HepG2 (cell line): ENCODE measurements around the gene AMBRA1. TPM values are rescaled to one million over a fixed set of nuclear protein-coding genes. Genes with fewer than 3 reads are reported as not detected.
A peak's percentile ranks its signal among the peaks of the same experiment; 100 is the strongest.

Experiments
- ARNTL ChIP-seq: sonication (generic); formaldehyde crosslinking; IDR thresholded peaks from 2 replicates; pipeline ENCODE4 v1.4.0; 2020; ENCODE audit warnings: mild to moderate bottlenecking, missing genetic modification reagents
- ESRRA ChIP-seq: sonication (generic); formaldehyde crosslinking; IDR thresholded peaks from 2 replicates; pipeline ENCODE4 v1.5.1; 2020; ENCODE audit warnings: mild to moderate bottlenecking, low read depth, missing genetic modification reagents
- FOXP1 ChIP-seq, 2 experiments: fragments of 450-650 bp in 1 of 2; IDR thresholded peaks; 2 replicates each; pipeline ENCODE4 v1.6.1; 2017 to 2018; ENCODE audit warnings: antibody characterized with exemption in 1 of 2
- GMEB1 ChIP-seq: sonication (generic); formaldehyde crosslinking; IDR thresholded peaks from 2 replicates; pipeline ENCODE4 v1.5.1; 2020; ENCODE audit warnings: missing genetic modification reagents, mild to moderate bottlenecking, borderline replicate concordance
- HDAC1 ChIP-seq: sonication (generic); formaldehyde crosslinking; IDR thresholded peaks from 2 replicates; pipeline ENCODE4 v1.5.1; 2020; ENCODE audit warnings: mild to moderate bottlenecking, missing genetic modification reagents
- HINFP ChIP-seq: sonication (generic); formaldehyde crosslinking; IDR thresholded peaks from 2 replicates; pipeline ENCODE4 v1.4.0; 2020; ENCODE audit warnings: low read depth, mild to moderate bottlenecking, missing genetic modification reagents
- ISL2 ChIP-seq: sonication (generic); formaldehyde crosslinking; IDR thresholded peaks from 2 replicates; pipeline ENCODE4 v1.5.0; 2020; ENCODE audit warnings: missing genetic modification reagents
- MATR3 ChIP-seq: sonication (generic); formaldehyde crosslinking; IDR thresholded peaks from 2 replicates; pipeline ENCODE4 v1.4.0; 2020; ENCODE audit warnings: missing genetic modification reagents
- MBD4 ChIP-seq: IDR thresholded peaks from 2 replicates; pipeline ENCODE4 v1.6.1; 2012; ENCODE audit warnings: low read length, inconsistent platforms, borderline replicate concordance
- MEIS2 ChIP-seq: sonication (generic); formaldehyde crosslinking; IDR thresholded peaks from 2 replicates; pipeline ENCODE4 v1.9.0; 2021; ENCODE audit warnings: mild to moderate bottlenecking, missing genetic modification reagents
- MZF1 ChIP-seq: sonication (generic); formaldehyde crosslinking; IDR thresholded peaks from 2 replicates; pipeline ENCODE4 v1.8.1; 2023; ENCODE audit warnings: mild to moderate bottlenecking, missing genetic modification reagents, borderline replicate concordance
- NFE2L1 ChIP-seq: sonication (generic); formaldehyde crosslinking; IDR thresholded peaks from 2 replicates; pipeline ENCODE4 v1.4.0; 2020; ENCODE audit warnings: missing genetic modification reagents, mild to moderate bottlenecking, borderline replicate concordance
- NR0B2 ChIP-seq: sonication (generic); formaldehyde crosslinking; IDR thresholded peaks from 2 replicates; pipeline ENCODE4 v1.4.0; 2020; ENCODE audit warnings: mild to moderate bottlenecking, missing genetic modification reagents
- POGZ ChIP-seq: sonication (generic); formaldehyde crosslinking; IDR thresholded peaks from 2 replicates; pipeline ENCODE4 v1.4.0; 2020; ENCODE audit warnings: mild to moderate bottlenecking, missing genetic modification reagents
- USF2 ChIP-seq, 2 experiments: sonication (generic) in 1 of 2; formaldehyde crosslinking in 1 of 2; IDR thresholded peaks; 2 replicates each; pipeline versions ENCODE4 v1.5.1 to v1.6.1; 2011 to 2020; ENCODE audit warnings: borderline replicate concordance in 1 of 2, low read depth in 1 of 2, low read length in 1 of 2, mild to moderate bottlenecking in 1 of 2, missing genetic modification reagents in 1 of 2, moderate library complexity in 1 of 2
- YEATS2 ChIP-seq: sonication (generic); formaldehyde crosslinking; IDR thresholded peaks from 2 replicates; pipeline ENCODE4 v1.4.0; 2020; ENCODE audit warnings: missing genetic modification reagents, borderline replicate concordance
- ZBTB37 ChIP-seq: sonication (generic); formaldehyde crosslinking; IDR thresholded peaks from 2 replicates; pipeline ENCODE4 v1.4.0; 2020; ENCODE audit warnings: mild to moderate bottlenecking, missing genetic modification reagents
- ZC3H4 ChIP-seq: sonication (generic); formaldehyde crosslinking; IDR thresholded peaks from 2 replicates; pipeline ENCODE4 v1.4.0; 2020; ENCODE audit warnings: missing genetic modification reagents, borderline replicate concordance
- ZNF616 ChIP-seq: sonication (generic); formaldehyde crosslinking; IDR thresholded peaks from 2 replicates; pipeline ENCODE4 v1.5.0; 2020; ENCODE audit warnings: low read depth, mild to moderate bottlenecking, missing genetic modification reagents
- polyA plus RNA-seq, 8 experiments: library from polyadenylated mRNA; depleted of rRNA in 3 of 8; stranded (reverse) in 7 of 8; unstranded in 1 of 8; fragments of >200 nt; fragmentation: Illumina TruSeq in 4 of 8; extraction: Trizol in 4 of 8; gene quantifications; 2 replicates each; pipeline versions ENCODE4 v1.2.1 to v1.2.3, GENCODE V29; 2011 to 2016; ENCODE audit warnings: low read depth in 4 of 8, missing spikeins in 1 of 8, mixed read lengths in 1 of 8; ENCODE audit not compliant: insufficient read depth in 1 of 8
- total RNA-seq, 5 experiments: library from RNA; depleted of rRNA; stranded (reverse); fragments of >200 nt; fragmentation: Illumina TruSeq; extraction: Trizol; gene quantifications; 2 replicates each; pipeline ENCODE4 v1.2.3, GENCODE V29; 2016; ENCODE audit warnings: low read depth in 1 of 5

The AMBRA1 gene
- total and polyA plus RNA-seq, 2 of the 13 experiments (the other 11 are each of a cell fraction or from before 2014, with no cell fraction given), result 15.7 to 26.0 TPM

GRCh38 chr11:46593550-46594373, at the start of gene AMBRA1 (continued):
- no peak for TF ChIP-seq ZBTB37
- TF ChIP-seq ISL2 (CRISPR knock-in tag), result no peak; the same call in 1 of the 2 replicates
- TF ChIP-seq YEATS2, result peak; percentile 86; the same call in 1 of the 2 replicates
- TF ChIP-seq ESRRA, result peak; percentile 62
- TF ChIP-seq HINFP, result peak; percentile 69; the same call in 1 of the 2 replicates
- TF ChIP-seq GMEB1 (CRISPR knock-in tag), result peak; percentile 47; the same call in 1 of the 2 replicates
- no peak for TF ChIP-seq ZC3H4 (CRISPR knock-in tag)
- TF ChIP-seq ZNF616, result no peak
- TF ChIP-seq MEIS2 (CRISPR knock-in tag), result peak; percentile 67
- TF ChIP-seq MZF1 (CRISPR knock-in tag), result no peak
- TF ChIP-seq NFE2L1 (CRISPR knock-in tag), result 0 out of 2 replicates have a peak, but pooled peaks have one; percentile 24
- TF ChIP-seq POGZ (CRISPR knock-in tag), result 0 out of 2 replicates have a peak, but pooled peaks have one; percentile 47
- TF ChIP-seq USF2 (IDR thresholded peaks at IDR 0.05; ENCODE audit: low read depth, low read length), result no peak
- no peak; the same call in 1 of the 2 replicates for TF ChIP-seq USF2 (CRISPR knock-in tag; IDR thresholded peaks at IDR 0.05; ENCODE audit: borderline replicate concordance)
- TF ChIP-seq FOXP1 (IDR thresholded peaks at IDR 0.05), result no peak
- TF ChIP-seq FOXP1 (CRISPR knock-in tag; IDR thresholded peaks at IDR 0.05), result peak; percentile 65
- peak; percentile 79; the same call in 1 of the 2 replicates for TF ChIP-seq HDAC1 (CRISPR knock-in tag)
- TF ChIP-seq MATR3, result no peak
- no peak for TF ChIP-seq MBD4
- TF ChIP-seq NR0B2, result peak; percentile 65
- no peak; the same call in 1 of the 2 replicates for TF ChIP-seq ARNTL (CRISPR knock-in tag)
